HepG2 (cell line): ENCODE results near the gene NAGS. TPM values are rescaled to one million over a fixed set of nuclear protein-coding genes. Genes with fewer than 3 reads are reported as not detected.

ENCODE experiments used
- ATAC-seq: fragments of 200-7000 bp; cut with Tn5 transposase; 3 replicates; pipeline ENCODE4 v1.9.1; 2020; ENCODE audit warnings: mild to moderate bottlenecking, moderate library complexity
- BruUV-seq: library from RNA; stranded (reverse); fragments of 400-500 nt; replicated peaks from 2 replicates; lab custom pipeline; 2021; lab: Mats Ljungman, UMichigan
- CTCF ChIA-PET: fragments of 300-600 bp; formaldehyde crosslinking; extraction: SDS; loops from one replicate; lab custom pipeline; 2021; ENCODE audit warnings: low total read pairs, inconsistent platforms, low intra/inter-chr PET ratio; lab: Yijun Ruan, JAX
- POLR2A ChIA-PET: fragments of 350-600 bp; sonication (Branson Sonifier 250); formaldehyde crosslinking; loops from one replicate; lab custom pipeline; 2020; ENCODE audit warnings: antibody characterized with exemption, inconsistent platforms; lab: Yijun Ruan, JAX
- DNase-seq: peaks from one replicate; pipeline ENCODE4 v3.0.0-alpha.2; 2015; ENCODE audit warnings: low spot score
- FAIRE-seq: peaks from 3 replicates; lab custom pipeline; 2011; peaks lifted over from hg19 to GRCh38; lab: Jason Lieb, UNC
- H2AFZ ChIP-seq: one replicate; pipeline ENCODE4 v1.6.1; 2011; ENCODE audit warnings: low read length, inconsistent platforms
- H3K27ac ChIP-seq: fragments of 300-600 bp; 3 replicates; pipeline ENCODE4 v1.8.0; 2011; ENCODE audit warnings: mixed run types, mild to moderate bottlenecking, mixed read lengths, low read length, inconsistent platforms; ENCODE audit not compliant: insufficient read depth; ENCODE audit errors: extremely low read length
- H3K27me3 ChIP-seq, 2 experiments: fragments of 200-600 bp in 1 of 2; 2 replicates in 1 of 2; 3 replicates in 1 of 2; pipeline versions ENCODE4 v1.6.0 to v1.8.0; 2011; ENCODE audit warnings: low read length in 2 of 2, mild to moderate bottlenecking in 2 of 2, moderate library complexity in 2 of 2, inconsistent platforms in 1 of 2; ENCODE audit not compliant: insufficient read depth in 2 of 2, control insufficient read depth in 1 of 2
- H3K36me3 ChIP-seq, 2 experiments: fragments of 200-600 bp in 1 of 2; replicated peaks in 1 of 2; 2 replicates in 1 of 2; 3 replicates in 1 of 2; pipeline versions ENCODE4 v1.5.1 to v1.8.0; 2011; ENCODE audit warnings: low read length in 2 of 2, inconsistent platforms in 1 of 2; ENCODE audit not compliant: insufficient read depth in 2 of 2, control insufficient read depth in 1 of 2
- H3K4me1 ChIP-seq: 2 replicates; pipeline ENCODE4 v1.5.1; 2012; ENCODE audit warnings: low read length, inconsistent platforms; ENCODE audit not compliant: insufficient read depth
- H3K4me2 ChIP-seq: 2 replicates; pipeline ENCODE4 v1.6.0; 2011; ENCODE audit warnings: low read depth, low read length, inconsistent platforms
- H3K4me3 ChIP-seq, 3 experiments: fragments of 200-600 bp in 1 of 3; sonication (generic), shearing (Covaris generic) in 1 of 3; replicated peaks in 1 of 3; 2 replicates each; pipeline ENCODE4 v1.5.1; 2011 to 2016; ENCODE audit warnings: low read length in 3 of 3, inconsistent platforms in 2 of 3, low read depth in 2 of 3, mild to moderate bottlenecking in 2 of 3, control low read depth in 1 of 3, mixed read lengths in 1 of 3; ENCODE audit not compliant: insufficient read depth in 1 of 3
- H3K79me2 ChIP-seq: one replicate; pipeline ENCODE4 v1.6.1; 2011; ENCODE audit warnings: low read length, inconsistent platforms; ENCODE audit not compliant: insufficient read depth
- H3K9ac ChIP-seq: 2 replicates; pipeline ENCODE4 v1.6.0; 2011; ENCODE audit warnings: mild to moderate bottlenecking, low read depth, low read length, inconsistent platforms; ENCODE audit not compliant: insufficient read depth
- H3K9me3 ChIP-seq: 2 replicates; pipeline ENCODE4 v1.5.1; 2012; ENCODE audit warnings: mild to moderate bottlenecking, low read length
- H4K20me1 ChIP-seq: 2 replicates; pipeline ENCODE4 v1.6.0; 2011; ENCODE audit warnings: inconsistent platforms, mild to moderate bottlenecking, low read length, moderate library complexity; ENCODE audit not compliant: insufficient read depth
- AGO2 ChIP-seq: fragments of 200-400 bp; formaldehyde crosslinking; optimal IDR thresholded peaks from 2 replicates; pipeline ENCODE3; 2017; ENCODE audit warnings: mild to moderate bottlenecking, low read depth, low read length, moderate library complexity
- MIER3 ChIP-seq: IDR thresholded peaks from 2 replicates; pipeline ENCODE4 v1.6.1; 2016; ENCODE audit warnings: missing compliant biosample characterization, borderline replicate concordance
- PHF20 ChIP-seq: sonication (generic); formaldehyde crosslinking; IDR thresholded peaks from 2 replicates; pipeline ENCODE4 v1.5.0; 2020; ENCODE audit warnings: mild to moderate bottlenecking, missing genetic modification reagents
- POLR2G ChIP-seq: fragments of 200-400 bp; formaldehyde crosslinking; IDR thresholded peaks from 2 replicates; pipeline ENCODE4 v1.6.1; 2018; ENCODE audit warnings: mild to moderate bottlenecking, low read depth, low read length, moderate library complexity
- SRY ChIP-seq: sonication (generic); formaldehyde crosslinking; IDR thresholded peaks from 2 replicates; pipeline ENCODE4 v1.8.0; 2022; ENCODE audit warnings: mild to moderate bottlenecking, missing genetic modification reagents
- ZBTB7A ChIP-seq: sonication (generic); formaldehyde crosslinking; IDR thresholded peaks from 2 replicates; pipeline ENCODE4 v1.8.0; 2022; ENCODE audit warnings: mild to moderate bottlenecking, missing genetic modification reagents
- ZNF101 ChIP-seq: sonication (generic); formaldehyde crosslinking; IDR thresholded peaks from 2 replicates; pipeline ENCODE4 v1.4.0; 2020; ENCODE audit warnings: mild to moderate bottlenecking, low read depth, missing genetic modification reagents, borderline replicate concordance
- ZNF768 ChIP-seq: sonication (generic); formaldehyde crosslinking; IDR thresholded peaks from 2 replicates; pipeline ENCODE4 v1.4.0; 2020; ENCODE audit warnings: missing genetic modification reagents
- ZNF776 ChIP-seq: sonication (generic); formaldehyde crosslinking; IDR thresholded peaks from 2 replicates; pipeline ENCODE4 v1.4.0; 2020; ENCODE audit warnings: mild to moderate bottlenecking, missing genetic modification reagents
- ZNF782 ChIP-seq: sonication (generic); formaldehyde crosslinking; IDR thresholded peaks from 2 replicates; pipeline ENCODE4 v1.4.0; 2020; ENCODE audit warnings: missing genetic modification reagents, mild to moderate bottlenecking, borderline replicate concordance
- ZUFSP ChIP-seq: sonication (generic); formaldehyde crosslinking; IDR thresholded peaks from 2 replicates; pipeline ENCODE4 v1.9.0; 2021; ENCODE audit warnings: missing genetic modification reagents, mild to moderate bottlenecking, borderline replicate concordance
- WGBS: methylation state at CpG from one replicate; pipeline ENCODE4 v1.1.6; 2017; ENCODE audit warnings: low lambda C conversion rate; 5-methylcytosine and 5-hydroxymethylcytosine counted together
- in situ Hi-C: cut with HindIII; loops from 2 replicates; pipeline ENCODE4 v1.10.0; 2017; ENCODE audit warnings: low pct_unique_long_range_greater_than_20kb; ENCODE audit not compliant: extremely low pct_ligation_motif_present
- intact Hi-C: fragments of 100-400 bp; cut with micrococcal nuclease; formaldehyde crosslinking; loops from one replicate; pipeline ENCODE4 v1.10.0; 2022; ENCODE audit not compliant: unreplicated experiment
- polyA plus RNA-seq, 8 experiments: library from polyadenylated mRNA; depleted of rRNA in 3 of 8; stranded (reverse) in 7 of 8; unstranded in 1 of 8; fragments of >200 nt; fragmentation: Illumina TruSeq in 4 of 8; extraction: Trizol in 4 of 8; gene quantifications; 2 replicates each; pipeline versions ENCODE4 v1.2.1 to v1.2.3, GENCODE V29; 2011 to 2016; ENCODE audit warnings: low read depth in 4 of 8, missing spikeins in 1 of 8, mixed read lengths in 1 of 8; ENCODE audit not compliant: insufficient read depth in 1 of 8
- total RNA-seq, 5 experiments: library from RNA; depleted of rRNA; stranded (reverse); fragments of >200 nt; fragmentation: Illumina TruSeq; extraction: Trizol; gene quantifications; 2 replicates each; pipeline ENCODE4 v1.2.3, GENCODE V29; 2016; ENCODE audit warnings: low read depth in 1 of 5
- TF ChIP-seq, protein P1 (sequence below): sonication (generic); formaldehyde crosslinking; IDR thresholded peaks from 2 replicates; pipeline ENCODE4 v1.5.0; 2020; ENCODE audit warnings: missing genetic modification reagents
- TF ChIP-seq, protein P2 (sequence below): sonication (generic); formaldehyde crosslinking; IDR thresholded peaks from 2 replicates; pipeline ENCODE4 v1.5.1; 2020; ENCODE audit warnings: mild to moderate bottlenecking, missing genetic modification reagents, moderate library complexity
- TF ChIP-seq, protein P3 (sequence below): sonication (generic); formaldehyde crosslinking; IDR thresholded peaks from 2 replicates; pipeline ENCODE4 v1.5.0; 2020; ENCODE audit warnings: mild to moderate bottlenecking, missing genetic modification reagents

Gene NAGS
- total and polyA plus RNA-seq, 2 of the 13 experiments (the other 11 are each of a cell fraction or from before 2014, with no cell fraction given): 4.3 to 5.1 TPM

- Histone ChIP-seq H3K36me3 (peaks cover 5 to 11% of the 10 kb centered on the region in 2 experiments; a peak in 3 of 5 replicates), H3K9ac (no peak overlapping the region), H3K27me3 (no peaks in the 10 kb centered on the region), H3K4me3 (no peak overlapping the region), H3K79me2 (no peaks in the 10 kb centered on the region), H3K27ac (no peak overlapping the region), H3K9me3 (no peaks in the 10 kb centered on the region), H3K4me2 (no peak overlapping the region), H2AFZ (no peak overlapping the region), H4K20me1 (no peaks in the 10 kb centered on the region), H3K4me1 (no peaks in the 10 kb centered on the region)
- DNase-seq: no peak
- ChIA-PET POLR2A (interaction anchor here (0.7 kb wide), 1 partner anchor 752 kb away, joined by 3 read pairs; no protein-coding TSS in a partner anchor), CTCF (no interaction called here)
- in situ Hi-C loops: no loop called here
- FAIRE-seq: no peak
- 96% methylated on average over 20 of the region's 22 CpGs for WGBS
- no TSS peak for BruUV-seq
- intact Hi-C loops: no loop called here
- ATAC-seq: peak; percentile 25
- no peak for TF ChIP-seq SRY (CRISPR knock-in tag)
- TF ChIP-seq ZNF768: peak; percentile 32; the same call in 1 of the 2 replicates
- TF ChIP-seq ZBTB7A (CRISPR knock-in tag): no peak
- TF ChIP-seq, protein P1, sequence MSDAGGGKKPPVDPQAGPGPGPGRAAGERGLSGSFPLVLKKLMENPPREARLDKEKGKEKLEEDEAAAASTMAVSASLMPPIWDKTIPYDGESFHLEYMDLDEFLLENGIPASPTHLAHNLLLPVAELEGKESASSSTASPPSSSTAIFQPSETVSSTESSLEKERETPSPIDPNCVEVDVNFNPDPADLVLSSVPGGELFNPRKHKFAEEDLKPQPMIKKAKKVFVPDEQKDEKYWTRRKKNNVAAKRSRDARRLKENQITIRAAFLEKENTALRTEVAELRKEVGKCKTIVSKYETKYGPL (CRISPR knock-in tag): no peak
- TF ChIP-seq ZNF101: no peak
- TF ChIP-seq ZUFSP (CRISPR knock-in tag): no peak
- peak; percentile 20; the same call in 1 of the 2 replicates for TF ChIP-seq POLR2G
- no peak for TF ChIP-seq MIER3 (CRISPR knock-in tag)
- TF ChIP-seq, protein P2, sequence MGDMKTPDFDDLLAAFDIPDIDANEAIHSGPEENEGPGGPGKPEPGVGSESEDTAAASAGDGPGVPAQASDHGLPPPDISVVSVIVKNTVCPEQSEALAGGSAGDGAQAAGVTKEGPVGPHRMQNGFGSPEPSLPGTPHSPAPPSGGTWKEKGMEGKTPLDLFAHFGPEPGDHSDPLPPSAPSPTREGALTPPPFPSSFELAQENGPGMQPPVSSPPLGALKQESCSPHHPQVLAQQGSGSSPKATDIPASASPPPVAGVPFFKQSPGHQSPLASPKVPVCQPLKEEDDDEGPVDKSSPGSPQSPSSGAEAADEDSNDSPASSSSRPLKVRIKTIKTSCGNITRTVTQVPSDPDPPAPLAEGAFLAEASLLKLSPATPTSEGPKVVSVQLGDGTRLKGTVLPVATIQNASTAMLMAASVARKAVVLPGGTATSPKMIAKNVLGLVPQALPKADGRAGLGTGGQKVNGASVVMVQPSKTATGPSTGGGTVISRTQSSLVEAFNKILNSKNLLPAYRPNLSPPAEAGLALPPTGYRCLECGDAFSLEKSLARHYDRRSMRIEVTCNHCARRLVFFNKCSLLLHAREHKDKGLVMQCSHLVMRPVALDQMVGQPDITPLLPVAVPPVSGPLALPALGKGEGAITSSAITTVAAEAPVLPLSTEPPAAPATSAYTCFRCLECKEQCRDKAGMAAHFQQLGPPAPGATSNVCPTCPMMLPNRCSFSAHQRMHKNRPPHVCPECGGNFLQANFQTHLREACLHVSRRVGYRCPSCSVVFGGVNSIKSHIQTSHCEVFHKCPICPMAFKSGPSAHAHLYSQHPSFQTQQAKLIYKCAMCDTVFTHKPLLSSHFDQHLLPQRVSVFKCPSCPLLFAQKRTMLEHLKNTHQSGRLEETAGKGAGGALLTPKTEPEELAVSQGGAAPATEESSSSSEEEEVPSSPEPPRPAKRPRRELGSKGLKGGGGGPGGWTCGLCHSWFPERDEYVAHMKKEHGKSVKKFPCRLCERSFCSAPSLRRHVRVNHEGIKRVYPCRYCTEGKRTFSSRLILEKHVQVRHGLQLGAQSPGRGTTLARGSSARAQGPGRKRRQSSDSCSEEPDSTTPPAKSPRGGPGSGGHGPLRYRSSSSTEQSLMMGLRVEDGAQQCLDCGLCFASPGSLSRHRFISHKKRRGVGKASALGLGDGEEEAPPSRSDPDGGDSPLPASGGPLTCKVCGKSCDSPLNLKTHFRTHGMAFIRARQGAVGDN (CRISPR knock-in tag): peak; percentile 28; the same call in 1 of the 2 replicates
- no peak for TF ChIP-seq ZNF782
- TF ChIP-seq, protein P3, sequence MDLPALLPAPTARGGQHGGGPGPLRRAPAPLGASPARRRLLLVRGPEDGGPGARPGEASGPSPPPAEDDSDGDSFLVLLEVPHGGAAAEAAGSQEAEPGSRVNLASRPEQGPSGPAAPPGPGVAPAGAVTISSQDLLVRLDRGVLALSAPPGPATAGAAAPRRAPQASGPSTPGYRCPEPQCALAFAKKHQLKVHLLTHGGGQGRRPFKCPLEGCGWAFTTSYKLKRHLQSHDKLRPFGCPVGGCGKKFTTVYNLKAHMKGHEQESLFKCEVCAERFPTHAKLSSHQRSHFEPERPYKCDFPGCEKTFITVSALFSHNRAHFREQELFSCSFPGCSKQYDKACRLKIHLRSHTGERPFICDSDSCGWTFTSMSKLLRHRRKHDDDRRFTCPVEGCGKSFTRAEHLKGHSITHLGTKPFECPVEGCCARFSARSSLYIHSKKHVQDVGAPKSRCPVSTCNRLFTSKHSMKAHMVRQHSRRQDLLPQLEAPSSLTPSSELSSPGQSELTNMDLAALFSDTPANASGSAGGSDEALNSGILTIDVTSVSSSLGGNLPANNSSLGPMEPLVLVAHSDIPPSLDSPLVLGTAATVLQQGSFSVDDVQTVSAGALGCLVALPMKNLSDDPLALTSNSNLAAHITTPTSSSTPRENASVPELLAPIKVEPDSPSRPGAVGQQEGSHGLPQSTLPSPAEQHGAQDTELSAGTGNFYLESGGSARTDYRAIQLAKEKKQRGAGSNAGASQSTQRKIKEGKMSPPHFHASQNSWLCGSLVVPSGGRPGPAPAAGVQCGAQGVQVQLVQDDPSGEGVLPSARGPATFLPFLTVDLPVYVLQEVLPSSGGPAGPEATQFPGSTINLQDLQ (CRISPR knock-in tag): 0 out of 2 replicates have a peak, but pooled peaks have one; percentile 45
- TF ChIP-seq PHF20 (CRISPR knock-in tag): no peak
- peak; percentile 97 for TF ChIP-seq AGO2
- TF ChIP-seq ZNF776: 0 out of 2 replicates have a peak, but pooled peaks have one; percentile 24
Measured at GRCh38 chr17:44023545-44024270, 19.3 kb downstream of the NAGS start.
